GM12801 (cell line): ENCODE results near the gene WARS2.

Experiments
- CTCF ChIP-seq: IDR thresholded peaks from one replicate; pipeline ENCODE4 v1.5.1; 2011; ENCODE audit warnings: control low read depth; ENCODE audit not compliant: insufficient read length; ENCODE audit errors: extremely low read depth

WARS2 gene

DNA sequence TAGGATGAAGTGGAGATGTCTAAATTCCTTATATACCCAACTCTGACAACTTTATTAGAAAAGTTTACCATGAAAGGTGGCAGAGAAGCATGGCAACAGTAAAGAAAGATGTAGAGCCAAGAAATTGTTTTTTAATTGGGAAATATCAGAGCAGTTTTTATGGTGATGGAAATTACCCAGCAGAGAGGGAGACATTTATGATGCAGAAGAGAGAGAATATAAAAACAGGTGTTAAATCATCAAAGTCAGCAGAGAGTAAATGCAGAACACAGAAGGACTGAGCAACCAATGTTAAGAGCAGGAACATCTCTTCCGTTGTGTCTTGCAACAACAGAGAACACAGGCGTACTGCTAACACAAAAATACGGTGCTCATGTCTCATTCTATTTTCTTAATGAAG is 28.2 kb downstream of the WARS2 start:
- TF ChIP-seq CTCF, result no peak

DNA sequence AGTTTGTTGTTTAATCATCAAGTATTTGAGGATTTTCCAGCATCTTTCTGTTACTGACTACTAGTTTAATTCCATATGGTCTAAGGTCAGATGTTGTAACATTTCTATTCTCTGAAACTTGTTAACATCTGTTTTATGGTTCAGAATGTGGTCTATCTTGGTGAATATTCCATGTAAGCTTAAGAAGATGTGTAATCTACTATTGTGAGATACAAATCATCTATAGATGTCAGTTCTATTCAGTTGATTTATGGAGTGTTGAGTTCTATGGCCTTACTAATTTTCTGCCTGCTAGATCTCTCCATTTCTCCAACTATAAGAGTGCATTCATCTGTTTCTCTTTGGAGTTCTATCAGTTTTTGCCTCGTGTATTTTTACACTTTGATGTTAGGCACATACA is 31.5 kb downstream of the WARS2 start:
- no peak for TF ChIP-seq CTCF

- TF ChIP-seq CTCF, result no peak
These were observed 36.7 kb downstream of the WARS2 start for GRCh38 chr1:119103764-119104163.

GRCh38 chr1:119102051-119102450 is 38.4 kb downstream of the WARS2 start:
- no peak for TF ChIP-seq CTCF

- no peak for TF ChIP-seq CTCF
These were observed 38.9 kb downstream of the WARS2 start for GRCh38 chr1:119101563-119101962.

- no peak for TF ChIP-seq CTCF
These were observed 40.7 kb downstream of the WARS2 start for GRCh38 chr1:119099775-119100174.

DNA sequence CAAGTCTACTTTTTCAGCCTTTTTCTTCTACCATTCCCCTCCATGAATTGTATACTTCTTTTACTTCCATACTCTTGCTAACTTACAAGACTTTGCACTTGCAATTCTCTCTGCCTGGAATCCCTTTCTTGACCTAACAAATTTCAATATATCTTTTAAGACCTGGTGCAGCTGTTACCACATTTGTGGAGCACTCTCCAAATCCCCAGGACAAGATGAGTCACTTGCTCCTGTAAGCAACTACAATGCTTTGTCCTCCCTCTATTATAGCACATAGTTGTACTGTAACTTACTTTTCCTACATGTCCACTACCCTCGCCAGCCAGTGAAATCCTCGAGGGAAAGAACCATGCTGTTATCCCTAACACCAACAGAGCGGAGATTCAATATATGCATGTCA is 43.1 kb downstream of the WARS2 start:
- TF ChIP-seq CTCF, result no peak

GRCh38 chr1:119093721-119094120 is 46.7 kb downstream of the WARS2 start:
- no peak for TF ChIP-seq CTCF
